ENCODE results near the gene IDI2. TPM values are rescaled to one million over a fixed set of nuclear protein-coding genes. Genes with fewer than 3 reads are reported as not detected.

The IDI2 gene
- total and polyA plus RNA-seq, 12 donors = 0.07 to 1.2 (median 0.44) TPM; not detected in 4

- WGBS, 2 donors = 98% methylated on average over 9 of the region's 9 CpGs
- H3K9me3 ChIP-seq = peaks cover 0 to 26% (median 12%) of the 10 kb centered on the region in 11 donors
- no peaks in the 10 kb centered on the region for H3K27me3 ChIP-seq
- H3K27ac ChIP-seq = no peak overlapping the region
- peaks cover 13 to 100% (median 88%) of the 10 kb centered on the region in 9 donors for H3K36me3 ChIP-seq
- no peak for DNase-seq
- ATAC-seq = no peak
- H3K4me1 ChIP-seq = no peaks in the 10 kb centered on the region
- H3K4me3 ChIP-seq = no peak overlapping the region
- TF ChIP-seq CTCF (IDR thresholded peaks at IDR 0.05) = no peak
- intact Hi-C loops (cut with DNase I) = no loop called here
Observed at GRCh38 chr10:1003884-1004670, 21.6 kb downstream of the IDI2 start.

- no peak overlapping the region for H3K4me3 ChIP-seq
- H3K27ac ChIP-seq = no peak overlapping the region
- no peaks in the 10 kb centered on the region for H3K4me1 ChIP-seq
- ATAC-seq (no peak), DNase-seq (no peak)
- H3K36me3 ChIP-seq = peaks cover 13 to 100% (median 93%) of the 10 kb centered on the region in 9 donors
- no peak for TF ChIP-seq CTCF (IDR thresholded peaks at IDR 0.05)
- peaks cover 0 to 26% (median 12%) of the 10 kb centered on the region in 11 donors for H3K9me3 ChIP-seq
- 98% methylated on average over 5 of the region's 5 CpGs for WGBS, 2 donors
- H3K27me3 ChIP-seq = no peaks in the 10 kb centered on the region
- intact Hi-C loops (cut with DNase I) = no loop called here
Observed at GRCh38 chr10:1002425-1003006, 23.1 kb downstream of the IDI2 start.

GRCh38 chr10:997266-998022, 28.2 kb downstream of the IDI2 start:
- intact Hi-C loops (cut with DNase I) = no loop called here
- Histone ChIP-seq H3K9me3 (peaks cover 0 to 14% (median 5%) of the 10 kb centered on the region in 11 donors), H3K27me3 (no peaks in the 10 kb centered on the region), H3K4me3 (no peak overlapping the region), H3K4me1 (no peaks in the 10 kb centered on the region), H3K36me3 (peaks cover 3 to 100% (median 74%) of the 10 kb centered on the region in 9 donors), H3K27ac (no peak overlapping the region)
- no peak for DNase-seq
- ATAC-seq = no peak
- no peak for TF ChIP-seq CTCF (IDR thresholded peaks at IDR 0.05)
- 88 to 90% methylated on average over 19 of the region's 19 CpGs for WGBS, 2 donors

GRCh38 chr10:996031-996430, 29.6 kb downstream of the IDI2 start:
- H3K9me3 ChIP-seq = no peaks in the 10 kb centered on the region
- H3K4me3 ChIP-seq = no peak overlapping the region
- H3K27me3 ChIP-seq = no peaks in the 10 kb centered on the region
- ATAC-seq = no peak
- intact Hi-C loops (cut with DNase I) = no loop called here
- peaks cover 3 to 90% (median 64%) of the 10 kb centered on the region in 9 donors for H3K36me3 ChIP-seq
- H3K4me1 ChIP-seq = no peaks in the 10 kb centered on the region
- TF ChIP-seq CTCF (IDR thresholded peaks at IDR 0.05) = no peak
- 96 to 98% methylated on average over 12 of the region's 12 CpGs for WGBS, 2 donors
- no peak overlapping the region for H3K27ac ChIP-seq
- DNase-seq = no peak
